ENCODE data around the gene SLC13A2.

Gene SLC13A2

DNA sequence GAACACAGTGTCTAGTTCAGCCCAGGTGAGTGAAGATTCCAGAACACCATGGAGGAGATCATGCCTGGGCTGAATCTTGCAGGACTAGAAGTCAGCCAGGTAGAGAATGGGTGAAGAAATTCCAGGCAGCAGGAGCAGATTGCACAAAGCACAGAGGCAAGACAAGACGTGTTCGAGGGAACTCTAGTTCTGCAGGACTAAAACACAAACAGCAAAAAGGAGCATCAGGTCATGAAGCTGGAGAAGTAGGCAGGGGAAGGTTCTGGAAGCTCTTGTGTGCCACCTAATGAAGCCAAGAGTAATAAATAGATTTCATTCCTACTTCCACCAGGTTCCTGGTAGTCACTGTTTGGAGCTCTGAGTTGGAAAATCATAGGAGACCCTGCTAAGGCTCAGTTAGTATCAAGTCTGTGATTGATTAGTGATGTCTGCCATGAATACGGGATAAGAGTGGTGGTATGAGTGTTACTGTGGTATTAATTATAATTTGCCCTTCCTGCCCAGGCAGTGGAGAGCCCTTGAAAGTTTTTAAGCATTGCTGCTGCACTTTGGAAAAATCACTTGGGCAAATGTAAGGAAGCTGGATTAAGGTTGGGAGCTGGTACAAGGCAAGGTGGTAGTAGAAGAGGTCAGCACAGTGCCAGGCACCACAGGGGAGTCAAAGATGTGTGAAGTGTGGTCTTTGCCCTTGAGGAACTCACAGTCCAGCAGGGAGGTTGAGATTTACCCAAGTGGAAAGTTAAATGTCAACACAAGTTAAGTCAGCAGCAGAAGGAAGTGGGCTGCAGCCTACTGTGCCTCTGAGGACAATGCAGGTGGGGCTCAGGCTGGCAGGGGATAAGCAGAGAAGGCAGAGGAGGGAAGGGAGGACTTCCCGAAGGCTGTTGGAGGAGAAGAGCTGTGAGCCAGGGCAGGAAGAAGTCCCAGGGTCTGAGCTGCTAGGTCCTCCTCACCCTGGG lies 19.2 kb downstream of the SLC13A2 start:
- no peak for DNase-seq (ENCODE audit: low read depth, low spot score)

DNA sequence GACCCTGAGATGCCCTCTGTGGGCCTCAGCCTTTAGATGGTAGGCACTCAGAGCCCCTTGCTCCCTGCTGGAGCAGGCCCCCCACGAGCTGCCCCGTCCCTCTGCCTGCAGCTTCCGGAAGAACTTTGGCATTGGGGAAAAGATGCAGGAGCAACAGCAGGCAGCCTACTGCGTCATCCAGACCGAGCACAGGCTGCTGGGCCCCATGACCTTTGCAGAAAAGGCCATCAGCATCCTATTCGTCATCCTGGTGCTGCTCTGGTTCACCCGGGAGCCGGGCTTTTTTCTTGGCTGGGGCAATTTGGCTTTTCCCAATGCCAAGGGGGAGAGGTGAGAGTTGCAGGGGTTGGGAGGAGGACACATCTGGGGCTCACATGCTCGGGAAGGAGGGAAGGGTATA lies 20.0 kb downstream of the SLC13A2 start:
- DNase-seq (ENCODE audit: low read depth, low spot score), result no peak

DNA sequence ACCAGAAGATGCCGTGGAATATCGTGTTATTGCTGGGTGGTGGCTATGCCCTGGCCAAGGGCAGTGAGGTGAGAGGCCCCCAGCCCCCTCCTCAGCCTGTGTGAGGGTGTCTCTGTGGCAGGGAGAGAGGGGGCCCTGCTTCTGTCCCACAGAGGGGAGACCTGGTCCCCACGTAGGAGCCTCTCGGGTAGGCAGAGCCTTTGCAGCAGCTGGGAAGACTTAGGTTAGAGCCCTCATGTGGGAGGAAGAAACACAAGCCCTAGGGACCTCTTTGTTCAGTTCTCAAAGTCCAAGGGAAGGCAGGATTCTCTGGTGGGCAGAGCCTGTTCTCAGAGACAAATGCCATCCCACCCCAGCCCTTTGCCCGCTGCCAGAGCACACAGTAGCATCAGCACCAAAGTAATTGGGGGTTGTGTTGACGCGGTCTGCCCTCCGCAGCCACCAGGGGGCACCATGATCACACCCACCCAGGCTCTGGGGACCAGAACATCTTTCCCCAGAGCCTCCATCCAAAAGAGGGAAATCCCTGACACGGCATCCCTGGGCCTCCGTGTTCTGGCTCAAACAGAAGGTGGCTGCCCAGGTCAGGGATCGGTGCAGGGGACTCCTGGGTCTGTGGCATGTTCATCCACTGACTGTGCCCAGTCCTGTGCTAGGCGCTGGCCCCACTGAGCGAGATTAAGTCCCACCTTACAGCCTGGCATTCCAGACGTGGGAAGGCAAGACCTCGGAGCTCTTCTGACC lies 21.2 kb downstream of the SLC13A2 start:
- no peak for DNase-seq (ENCODE audit: low read depth, low spot score)

DNA sequence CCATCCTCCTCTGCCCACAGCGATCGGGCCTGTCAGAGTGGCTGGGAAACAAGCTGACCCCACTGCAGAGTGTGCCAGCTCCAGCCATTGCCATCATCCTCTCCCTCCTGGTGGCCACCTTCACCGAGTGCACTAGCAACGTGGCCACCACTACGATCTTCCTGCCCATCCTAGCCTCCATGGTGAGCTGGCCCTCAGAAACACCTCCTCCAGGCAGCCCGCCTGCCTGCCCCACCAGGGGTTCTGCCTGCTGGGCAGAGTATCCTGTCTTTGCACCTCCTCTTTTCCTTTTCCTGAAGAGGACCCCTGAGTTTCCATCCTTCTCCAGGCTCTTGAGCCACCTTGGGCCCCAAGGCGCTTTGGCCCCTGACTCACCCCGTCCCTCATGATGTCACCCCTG lies 22.2 kb downstream of the SLC13A2 start:
- DNase-seq (ENCODE audit: low read depth, low spot score), result no peak

DNA sequence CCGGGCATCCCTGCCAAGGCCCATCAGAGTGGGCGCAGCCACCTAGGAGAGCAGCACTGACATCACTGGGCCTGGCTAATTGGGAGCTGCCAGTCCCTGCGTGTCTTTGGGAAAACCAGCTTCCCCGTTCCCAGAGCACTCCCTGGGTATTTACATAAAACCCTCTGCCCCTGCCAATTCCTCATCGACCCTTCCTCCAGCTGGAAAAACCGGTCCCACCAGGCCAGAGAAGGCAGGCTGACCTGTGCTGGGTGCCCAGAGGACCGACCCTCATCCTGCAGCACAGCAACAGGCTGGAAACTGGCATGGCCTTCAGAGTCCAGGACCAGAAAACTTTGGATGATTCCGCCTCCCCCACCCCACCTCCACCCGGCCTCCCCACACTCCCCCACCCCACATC lies 24.5 kb downstream of the SLC13A2 start:
- no peak for DNase-seq (ENCODE audit: low read depth, low spot score)

DNA sequence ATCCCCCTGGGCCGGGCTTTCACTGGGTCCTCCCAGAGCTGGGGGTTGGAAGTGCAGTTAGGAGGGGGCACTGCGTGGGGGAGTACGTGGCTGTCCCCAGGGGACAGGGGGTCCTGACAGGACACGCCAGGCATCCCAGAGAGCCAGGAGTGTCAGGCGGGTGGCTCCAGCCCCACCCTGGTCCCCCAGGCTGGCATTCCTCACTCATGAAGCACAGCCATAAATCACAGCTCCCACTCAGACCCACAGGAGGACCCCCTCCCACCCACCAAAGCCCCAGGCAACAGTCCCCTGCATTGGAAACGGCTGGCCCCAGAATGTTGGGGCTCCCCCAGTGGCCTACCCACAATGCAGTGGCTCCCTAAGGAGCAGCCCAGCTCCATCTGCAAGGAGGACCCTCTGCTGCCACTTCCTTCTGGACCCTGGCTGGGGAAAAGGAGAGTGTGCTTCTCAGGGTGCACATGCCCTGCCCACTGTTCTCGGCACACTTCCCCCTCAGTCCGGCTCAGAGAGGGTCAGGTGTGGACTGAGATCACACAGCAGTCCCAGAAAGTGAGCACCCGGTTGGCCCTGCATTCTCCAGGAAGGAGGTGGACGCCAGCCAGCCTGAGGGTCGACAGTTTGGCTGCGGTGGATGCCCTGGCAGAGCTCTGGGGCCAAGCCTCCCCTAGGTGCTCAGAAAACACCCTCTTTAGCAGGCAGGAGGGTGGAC lies 25.4 kb downstream of the SLC13A2 start:
- DNase-seq (ENCODE audit: low read depth, low spot score), result no peak

DNA sequence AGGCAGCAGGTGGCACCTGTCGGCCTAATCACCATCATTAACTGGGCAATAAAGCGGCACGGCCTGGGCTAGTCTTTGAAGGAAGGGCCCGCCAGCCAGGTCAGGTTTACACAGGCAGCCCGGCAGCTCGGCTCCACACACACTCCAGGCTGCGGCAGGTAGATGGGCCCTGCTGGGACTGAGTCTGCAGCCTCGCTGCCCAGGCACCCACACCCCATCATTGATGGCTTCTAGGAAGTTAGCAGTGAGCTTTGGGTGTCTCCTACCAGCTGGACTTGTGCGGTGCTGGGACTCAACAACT lies 25.9 kb downstream of the SLC13A2 start:
- no peak for DNase-seq (ENCODE audit: low read depth, low spot score)

DNA sequence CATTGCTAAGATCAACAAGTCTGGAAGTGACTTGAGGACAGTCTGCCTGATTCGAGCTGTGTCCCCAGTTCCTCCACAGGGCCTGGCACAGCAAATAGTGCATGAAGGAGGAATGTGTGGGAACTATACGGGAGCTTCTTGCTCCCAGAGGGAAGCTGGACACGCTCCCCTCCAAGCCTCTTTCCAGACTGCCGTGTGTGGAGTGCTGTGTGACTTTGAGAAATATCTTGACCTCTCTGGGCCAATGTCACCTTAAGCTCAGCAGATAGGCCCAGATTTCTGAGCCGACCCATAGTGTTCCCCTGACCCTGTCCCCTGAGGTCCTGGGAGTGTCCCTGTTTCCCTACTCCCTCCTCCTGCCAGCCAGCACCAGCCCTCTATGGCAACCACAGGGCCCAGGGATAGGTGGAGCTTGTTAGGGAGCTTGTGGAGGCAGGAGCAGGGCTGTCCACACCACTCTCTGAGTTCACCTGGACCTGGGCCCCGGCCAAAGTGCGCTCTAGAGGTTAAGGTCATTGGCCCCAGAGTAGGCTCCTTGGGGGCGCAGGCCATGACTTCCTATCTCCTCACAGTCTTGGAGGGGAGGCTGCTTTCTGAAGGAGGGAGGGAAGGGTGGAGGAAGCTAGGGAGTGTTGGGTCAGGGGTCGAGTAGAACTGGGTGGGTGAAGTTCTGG lies 26.4 kb downstream of the SLC13A2 start:
- no peak for DNase-seq (ENCODE audit: low read depth, low spot score)

DNA sequence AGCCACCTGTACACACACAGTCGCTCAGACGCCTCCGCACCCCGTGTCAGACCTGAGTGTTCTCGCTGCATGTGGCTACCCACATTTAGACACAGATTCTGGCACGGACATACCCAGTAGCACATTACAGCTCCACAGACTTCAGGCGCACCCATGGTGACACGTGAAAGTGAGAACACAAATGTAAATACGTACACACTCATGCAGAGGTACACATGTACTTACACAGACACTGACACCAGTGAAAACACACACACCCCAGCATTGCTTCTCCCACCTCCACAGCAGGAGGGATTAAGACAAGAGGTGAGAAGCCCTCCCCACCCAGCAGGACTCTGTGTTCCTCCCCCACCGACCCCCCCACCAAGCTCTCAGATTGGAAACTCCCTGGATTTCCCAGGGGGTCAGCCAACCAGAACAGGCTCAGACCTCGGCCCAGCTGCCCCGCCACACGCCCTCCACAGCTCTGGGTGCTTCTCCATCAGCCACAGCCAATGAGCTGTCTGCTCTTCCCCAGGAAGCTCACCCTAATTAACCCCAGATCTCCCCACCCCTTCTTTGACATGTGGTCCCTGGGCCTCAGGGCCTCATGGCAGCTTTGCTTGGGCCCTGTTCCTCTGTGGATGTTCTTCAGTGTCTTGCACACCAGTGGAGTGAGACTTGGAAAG lies 27.4 kb downstream of the SLC13A2 start:
- no peak for DNase-seq (ENCODE audit: low read depth, low spot score)

DNA sequence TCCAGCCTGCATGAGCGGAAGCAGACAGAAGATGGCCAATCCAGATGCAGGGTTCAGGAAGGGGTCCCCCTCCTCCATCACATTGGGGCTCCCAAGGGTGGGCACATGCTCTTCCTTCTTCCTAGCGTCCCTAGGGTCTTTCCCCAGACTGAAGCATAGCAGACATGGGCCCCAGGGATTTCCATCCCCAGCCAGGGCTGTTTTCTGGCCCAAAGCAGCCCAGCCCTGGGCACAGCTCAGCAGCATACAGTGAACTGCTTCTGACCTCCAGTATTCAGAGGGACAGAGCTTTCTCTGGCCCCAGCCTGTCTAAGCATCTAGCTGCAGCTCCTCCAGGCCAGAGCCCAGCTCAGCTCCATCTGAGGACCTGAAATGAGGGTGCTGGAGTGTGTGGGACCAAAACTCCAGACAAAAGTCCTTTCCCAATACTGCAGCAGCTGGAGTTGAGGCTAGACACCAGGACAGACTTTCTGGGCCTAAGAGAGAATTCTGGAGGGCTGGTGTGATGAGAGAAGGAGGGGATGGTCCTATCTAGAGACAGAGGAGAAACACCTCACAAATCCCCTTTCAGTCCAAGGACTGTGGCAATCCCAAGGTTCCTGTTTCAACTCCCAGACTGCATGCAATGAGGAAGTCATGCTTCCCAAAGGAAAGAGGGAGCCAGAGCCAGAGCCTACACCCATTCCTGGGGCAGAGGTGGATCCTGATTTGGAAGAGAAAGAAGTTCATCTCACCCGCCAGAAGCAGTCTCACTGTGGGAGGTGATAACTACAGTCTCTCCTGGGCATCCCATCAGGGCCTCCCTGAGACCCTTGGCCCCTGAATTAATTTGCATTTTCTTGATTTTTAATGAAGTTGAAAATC lies 28.2 kb downstream of the SLC13A2 start:
- DNase-seq (ENCODE audit: low read depth, low spot score), result no peak

DNA sequence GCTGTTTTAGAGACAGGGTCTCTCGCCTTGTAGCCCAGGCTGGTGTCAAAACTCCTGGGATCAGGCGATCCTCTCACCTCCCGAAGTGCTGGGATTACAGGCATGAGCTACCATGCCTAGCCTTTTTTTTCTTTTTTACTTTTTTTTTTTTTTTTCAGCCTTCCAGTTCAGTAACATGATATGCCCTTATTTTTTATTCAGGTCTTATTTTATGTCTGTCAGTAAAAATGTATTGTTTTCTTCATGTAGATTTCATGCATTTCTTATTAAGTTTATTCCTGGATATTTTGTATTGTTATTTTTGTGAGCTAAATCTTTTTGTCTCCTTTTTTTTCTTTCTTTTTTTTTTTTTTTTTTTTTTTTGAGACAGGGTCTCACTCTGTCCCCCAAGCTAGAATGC lies 30.0 kb downstream of the SLC13A2 start:
- DNase-seq (ENCODE audit: low read depth, low spot score), result no peak

DNA sequence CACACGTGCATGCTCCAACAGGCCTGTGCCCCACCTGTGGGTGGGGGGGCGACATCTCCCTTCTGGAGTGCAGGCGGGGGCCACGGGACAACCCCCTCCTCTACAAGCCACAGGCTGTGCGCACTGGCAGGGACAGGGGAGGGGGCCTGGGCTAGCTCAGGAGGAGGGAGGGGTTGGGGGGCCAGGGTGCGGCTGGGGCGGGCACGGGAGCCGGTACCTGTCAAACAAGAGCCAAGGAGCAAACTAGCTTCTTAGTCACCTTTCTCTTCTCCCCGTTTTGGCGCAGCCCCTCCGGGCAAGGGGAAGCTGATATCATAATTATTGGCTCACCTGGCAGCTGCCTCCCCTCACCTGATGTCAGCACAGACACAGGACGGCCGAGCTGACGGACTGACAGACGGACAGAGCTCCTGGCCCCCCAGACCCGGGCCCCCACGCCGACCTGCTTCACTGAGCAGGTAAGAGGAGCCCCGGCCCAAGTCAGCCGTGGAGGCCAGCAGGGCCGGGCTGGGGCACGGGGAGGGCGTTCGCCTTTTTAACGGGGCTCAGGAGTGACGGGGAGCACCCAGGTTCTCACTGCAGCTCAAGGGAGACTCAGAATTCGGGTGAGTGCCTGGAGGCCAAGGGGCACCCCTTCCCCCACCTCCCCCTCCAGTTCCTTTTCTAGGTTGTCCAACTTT lies 32.7 kb downstream of the SLC13A2 start, which contains the start of gene FOXN1:
Gene FOXN1, plus strand, starts transcription at position 363 of the 680 bp plus-strand sequence. CDS start 17,622 bp downstream, outside the sequence.
- no peak for DNase-seq (ENCODE audit: low read depth, low spot score)

DNA sequence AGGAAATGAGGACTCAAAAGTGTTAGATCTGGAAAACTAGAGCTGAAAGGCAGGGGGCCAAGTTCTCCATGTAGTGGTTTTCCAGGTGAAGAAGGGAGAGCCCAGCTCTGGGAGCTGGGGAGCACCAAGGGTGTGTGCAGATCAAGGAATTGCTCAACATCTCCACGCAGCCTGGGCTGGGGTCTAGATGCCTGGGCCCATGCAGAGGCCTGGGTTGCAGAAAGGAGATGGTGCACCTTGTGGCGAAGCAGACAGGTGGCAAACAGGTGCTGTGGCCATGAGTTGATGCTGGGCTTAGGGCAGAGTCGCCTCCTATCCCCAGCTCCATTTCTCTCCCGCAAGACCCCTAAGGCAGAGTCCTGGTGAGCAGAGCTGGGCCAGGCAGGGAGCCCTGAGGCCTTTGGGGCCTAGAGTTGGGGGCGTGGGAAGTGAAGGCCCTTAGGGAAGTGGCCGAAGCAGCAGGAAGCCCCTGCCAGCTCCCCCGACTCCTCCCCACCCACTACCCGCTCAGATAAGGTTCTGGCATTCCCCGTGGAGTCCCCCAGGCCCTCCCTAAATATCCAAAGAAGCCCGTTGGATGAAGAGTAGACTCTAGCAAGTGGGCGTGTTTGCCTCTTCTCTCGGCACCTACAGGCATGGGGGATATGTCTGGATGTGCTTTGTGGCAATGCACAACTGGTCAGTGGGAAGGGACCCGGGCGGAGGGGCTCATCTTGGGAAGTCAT lies 33.5 kb downstream of the SLC13A2 start:
- DNase-seq (ENCODE audit: low read depth, low spot score), result no peak

DNA sequence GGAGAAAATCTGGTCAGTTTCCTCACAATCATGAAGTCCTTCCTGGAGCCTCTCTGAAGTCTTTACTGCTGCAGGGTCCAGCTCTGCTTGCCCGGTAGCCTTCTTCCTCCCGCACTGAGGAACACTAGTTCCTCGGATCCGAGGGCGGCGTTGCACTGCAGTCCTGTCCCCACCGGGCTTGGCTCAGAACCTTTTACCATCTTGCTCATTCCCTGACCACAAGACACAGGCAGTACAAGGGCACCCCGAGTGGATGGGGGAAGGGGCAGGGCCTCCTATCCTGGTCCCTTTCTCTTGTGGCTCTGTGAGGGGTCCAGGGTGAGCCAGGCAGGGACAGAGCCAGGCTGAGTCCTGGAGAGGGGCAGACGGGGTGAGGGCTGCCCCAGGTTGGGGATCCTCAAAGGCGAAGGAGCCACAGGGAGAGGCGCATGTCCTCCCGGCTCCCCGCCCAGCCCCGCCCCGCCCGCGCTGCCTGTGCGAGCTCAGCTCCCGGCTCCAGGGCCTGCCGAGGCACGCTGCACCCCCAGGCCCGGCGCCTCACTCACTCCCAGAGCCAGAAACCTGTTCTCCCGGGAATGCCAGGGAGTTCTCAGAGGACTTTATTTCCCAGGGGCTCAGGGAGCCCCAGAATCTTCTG lies 34.2 kb downstream of the SLC13A2 start:
- DNase-seq (ENCODE audit: low read depth, low spot score), result no peak

DNA sequence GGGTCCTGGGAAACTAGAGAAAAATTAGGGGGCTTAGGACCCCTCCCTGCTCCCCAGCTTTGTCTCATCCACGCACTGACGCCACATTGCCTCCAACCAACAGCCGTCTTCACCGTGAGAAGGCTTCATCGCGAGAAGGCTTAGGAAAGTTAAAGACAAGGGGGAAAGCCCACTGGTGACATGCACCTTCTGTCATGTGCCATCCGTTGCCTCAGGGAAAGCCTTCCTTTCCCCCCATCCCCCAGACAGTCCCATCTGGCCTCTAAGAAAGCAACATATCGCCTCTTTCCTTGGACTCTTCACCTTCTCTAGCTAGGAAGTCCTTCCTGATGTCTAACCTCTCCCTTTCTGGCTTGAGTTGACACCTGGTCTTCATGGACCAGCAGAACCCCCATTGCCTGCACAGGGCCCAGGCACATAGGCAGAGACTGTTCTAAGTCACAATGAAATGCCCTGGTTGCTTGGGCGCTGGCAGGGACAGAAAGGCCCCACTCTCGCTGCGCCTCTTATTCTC lies 34.8 kb downstream of the SLC13A2 start:
- no peak for DNase-seq (ENCODE audit: low read depth, low spot score)

DNA sequence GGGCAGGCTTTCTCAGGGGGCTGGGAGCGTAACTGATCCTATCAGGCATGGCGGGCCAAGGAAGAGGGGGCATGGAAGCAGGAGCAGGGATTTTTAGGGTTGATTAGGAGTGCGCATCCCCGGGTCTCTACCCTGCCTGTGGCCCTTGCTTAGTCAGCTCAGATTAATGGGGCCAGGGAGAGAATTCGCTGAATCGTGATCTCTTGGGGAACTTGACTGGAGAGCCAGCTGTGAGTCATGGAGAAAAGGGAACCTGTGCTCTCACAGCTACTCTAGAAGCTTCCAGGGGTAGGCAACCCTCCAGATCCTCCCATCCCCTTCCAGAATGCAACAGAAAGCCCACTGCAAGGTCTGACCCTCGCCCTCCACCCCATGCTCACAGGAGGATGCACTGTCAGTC lies 36.3 kb downstream of the SLC13A2 start:
- no peak for DNase-seq (ENCODE audit: low read depth, low spot score)

DNA sequence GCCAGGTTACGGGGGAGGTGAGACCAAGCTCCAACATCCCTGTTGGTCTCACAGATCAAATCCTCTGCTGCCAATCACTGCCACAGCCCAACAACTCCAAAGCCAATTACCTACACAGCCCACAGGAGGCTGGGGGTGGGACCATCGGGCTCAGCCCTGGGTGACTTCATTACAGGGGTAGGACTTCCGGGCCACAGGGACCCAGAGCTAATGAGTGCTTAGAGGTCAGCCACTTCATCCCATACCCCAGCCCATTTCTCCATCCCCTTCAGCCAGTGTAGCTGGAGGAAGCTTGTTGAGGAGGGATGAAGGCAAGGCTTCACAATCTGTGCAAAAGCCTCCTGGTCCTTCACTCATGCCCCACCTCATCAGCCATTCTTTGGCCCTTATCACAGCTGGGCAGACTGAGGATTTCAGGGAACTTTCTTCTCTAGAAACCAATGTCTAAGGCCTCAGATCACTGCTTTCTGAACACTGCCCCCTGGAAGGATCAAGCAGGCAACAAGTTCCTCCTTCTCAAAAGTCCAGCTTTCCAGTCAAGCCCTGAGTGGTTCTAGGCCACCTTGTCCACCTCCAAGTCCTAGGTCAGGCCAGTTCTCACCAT lies 38.5 kb downstream of the SLC13A2 start:
- no peak for DNase-seq (ENCODE audit: low read depth, low spot score)

DNA sequence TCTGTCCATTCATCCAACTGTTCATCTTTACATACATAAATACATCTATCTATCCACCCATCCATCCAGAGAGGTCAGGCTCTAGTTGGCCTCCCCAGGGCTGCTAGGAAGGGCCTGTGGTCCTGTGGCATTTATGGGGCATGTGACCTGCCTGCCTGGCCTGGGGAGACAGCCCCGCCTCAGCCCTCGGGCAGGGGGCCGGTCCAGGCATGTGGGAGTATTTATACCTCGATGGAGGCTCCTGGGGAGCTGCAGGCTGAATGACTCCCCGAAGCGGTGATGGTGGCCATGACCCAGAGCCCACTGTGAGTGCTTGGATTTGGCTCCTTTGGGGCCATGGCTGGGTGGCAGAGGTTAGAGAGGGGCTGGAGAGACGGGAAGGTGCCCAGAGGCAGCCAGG lies 40.0 kb downstream of the SLC13A2 start:
- DNase-seq (ENCODE audit: low read depth, low spot score), result no peak

All from brain pericyte (primary cell).